ENCODE measurements around the gene PPP2R5C.

PPP2R5C gene

GRCh38 chr14:101963052-101963451 lies 201.5 kb downstream of the PPP2R5C start (continued):
- TF ChIP-seq ZSCAN23 (tag by site-specific recombination; IDR thresholded peaks at IDR 0.05) (no peak), ZBTB1 (tag by site-specific recombination; IDR thresholded peaks at IDR 0.05) (no peak), ZNF311 (tag by site-specific recombination; IDR thresholded peaks at IDR 0.05; ENCODE audit: borderline replicate concordance) (no peak), FEZF1 (tag by site-specific recombination; IDR thresholded peaks at IDR 0.05) (no peak), PRDM4 (tag by site-specific recombination; IDR thresholded peaks at IDR 0.05) (no peak), GLIS2 (tag by site-specific recombination; IDR thresholded peaks at IDR 0.05) (no peak), ZEB2 (tag by site-specific recombination; IDR thresholded peaks at IDR 0.05) (no peak), REST (tag by site-specific recombination; IDR thresholded peaks at IDR 0.05) (no peak), ZNF843 (tag by site-specific recombination; IDR thresholded peaks at IDR 0.05) (no peak), ZNF423 (tag by site-specific recombination; IDR thresholded peaks at IDR 0.05) (no peak)

GRCh38 chr14:101963656-101964296 lies 202.3 kb downstream of the PPP2R5C start:
- peaks cover 20% of the 10 kb centered on the region for H3K4me1 ChIP-seq (ENCODE audit: control insufficient read depth, insufficient read depth, low read length)
- H3K4me3 ChIP-seq (ENCODE audit: low read depth, low read length): no peak overlapping the region
- CTCF ChIA-PET: interaction anchor here (0.6 to 1.2 kb wide), 3 partner anchors 8 to 193 kb away, joined by 3 read pairs; no protein-coding TSS in a partner anchor
- peak overlapping the region; percentile 3; the same call in 1 of the 2 replicates for H3K27ac ChIP-seq (ENCODE audit: extremely low read depth, low read depth, low read length)
- peaks cover 0 to 14% of the 10 kb centered on the region in 2 experiments; a peak in 2 of 3 replicates for H3K36me3 ChIP-seq (ENCODE audit: control insufficient read depth in 2 of 2, insufficient read depth in 1 of 2, low read length in 2 of 2)
- H3K9me3 ChIP-seq (ENCODE audit: control insufficient read depth, insufficient read depth, low read depth, low read length): no peaks in the 10 kb centered on the region
- TF ChIP-seq ZBTB6 (tag by site-specific recombination; IDR thresholded peaks at IDR 0.05): 0 out of 2 replicates have a peak, but pooled peaks have one; percentile 21
- TF ChIP-seq ZNF24 (tag by site-specific recombination; IDR thresholded peaks at IDR 0.05): peak; percentile 85
- TF ChIP-seq AEBP2 (tag by site-specific recombination; IDR thresholded peaks at IDR 0.05; ENCODE audit: borderline replicate concordance): no peak
- TF ChIP-seq ZNF335 (tag by site-specific recombination; conservative IDR thresholded peaks at IDR 0.05): peak; percentile 92
- POLR2A ChIA-PET: no interaction called here

Data from HEK293 (cell line).